Measurements from ENCODE around the gene RANBP3.

GRCh38 chr19:6006896-6007295 is 29.0 kb upstream of the RANBP3 start:
- no peak for TF ChIP-seq EZH2 (IDR thresholded peaks at IDR 0.05; ENCODE audit: insufficient read depth, poor library complexity, severe bottlenecking)
- TF ChIP-seq EZH2phosphoT487 (IDR thresholded peaks at IDR 0.05; ENCODE audit: insufficient read depth, low read depth): no peak
